A673 (cell line): ENCODE measurements around the gene CIAO3. TPM values are rescaled to one million over a fixed set of nuclear protein-coding genes. Genes with fewer than 3 reads are reported as not detected.
A peak's percentile ranks its signal among the peaks of the same experiment; 100 is the strongest.

Experiments used
- BruUV-seq: library from RNA; stranded (reverse); fragments of 400-500 nt; replicated peaks from 2 replicates; lab custom pipeline; 2021; lab: Mats Ljungman, UMichigan
- CTCF ChIA-PET: fragments of 300-600 bp; sonication (Branson Sonifier 250); formaldehyde crosslinking; loops from one replicate; lab custom pipeline; 2022; ENCODE audit warnings: antibody characterized with exemption; lab: Charles Lee
- POLR2A ChIA-PET: fragments of 300-600 bp; sonication (Branson Sonifier 250); formaldehyde crosslinking; loops from one replicate; lab custom pipeline; 2022; ENCODE audit warnings: antibody characterized with exemption; ENCODE audit not compliant: low non-redundant PET; lab: Charles Lee
- DNase-seq: peaks from one replicate; pipeline ENCODE4 v3.0.0-alpha.2; 2015; ENCODE audit warnings: low spot score
- H3K27ac ChIP-seq: fragments of 200-600 bp; sonication (generic); 2 replicates; pipeline ENCODE4 v1.5.1; 2016; ENCODE audit warnings: mixed run types, low read depth, mild to moderate bottlenecking, mixed read lengths, antibody characterized with exemption, low read length; ENCODE audit not compliant: poor library complexity, severe bottlenecking
- H3K27me3 ChIP-seq: fragments of 200-600 bp; sonication (generic); replicated peaks from 2 replicates; pipeline ENCODE4 v1.6.1; 2017; ENCODE audit warnings: mixed run types, low read depth, mild to moderate bottlenecking, mixed read lengths, antibody characterized with exemption, low read length; ENCODE audit not compliant: insufficient read depth, poor library complexity
- H3K36me3 ChIP-seq: fragments of 200-600 bp; sonication (generic); 2 replicates; pipeline ENCODE4 v1.6.1; 2016; ENCODE audit warnings: mixed run types, mild to moderate bottlenecking, mixed read lengths, antibody characterized with exemption, low read length; ENCODE audit not compliant: insufficient read depth, poor library complexity, severe bottlenecking
- H3K4me1 ChIP-seq: fragments of 200-600 bp; sonication (generic); 2 replicates; pipeline ENCODE4 v1.6.1; 2017; ENCODE audit warnings: mixed run types, mild to moderate bottlenecking, mixed read lengths, antibody characterized with exemption, low read length; ENCODE audit not compliant: insufficient read depth, poor library complexity, severe bottlenecking
- H3K4me3 ChIP-seq: fragments of 200-600 bp; sonication (generic); 2 replicates; pipeline ENCODE4 v1.5.1; 2016; ENCODE audit warnings: low read depth, mixed run types, mild to moderate bottlenecking, mixed read lengths, low read length; ENCODE audit not compliant: poor library complexity, severe bottlenecking
- H3K9me3 ChIP-seq: fragments of 200-600 bp; sonication (generic); 2 replicates; pipeline ENCODE4 v1.6.1; 2016; ENCODE audit warnings: mixed run types, low read depth, mild to moderate bottlenecking, mixed read lengths, antibody characterized with exemption, low read length; ENCODE audit not compliant: poor library complexity, severe bottlenecking
- CTCF ChIP-seq: fragments of 300-800, 200-600 bp; sonication (generic); conservative IDR thresholded peaks from 2 replicates; pipeline ENCODE4 v1.5.1; 2017; ENCODE audit warnings: low read depth, mild to moderate bottlenecking, antibody characterized with exemption, low read length, moderate library complexity, mixed read lengths
- EZH2 ChIP-seq: fragments of 200-600 bp; sonication (generic); IDR thresholded peaks from 2 replicates; pipeline ENCODE4 v1.6.1; 2017; ENCODE audit warnings: borderline replicate concordance, low read depth, mild to moderate bottlenecking, mixed read lengths, antibody characterized with exemption, low read length; ENCODE audit not compliant: poor library complexity, severe bottlenecking
- intact Hi-C: fragments of 100-400 bp; cut with micrococcal nuclease; formaldehyde crosslinking; loops from one replicate; pipeline ENCODE4 v1.10.0; 2022; ENCODE audit not compliant: unreplicated experiment
- total RNA-seq: library from RNA; stranded (reverse); gene quantifications from 2 replicates; pipeline ENCODE4 v1.2.3, GENCODE V29; 2021

The CIAO3 gene
- total RNA-seq, 1 experiment from 2014 or later = 48.4 TPM

- POLR2A ChIA-PET = no interaction called here
- intact Hi-C loops = no loop called here
- no peak for DNase-seq
- BruUV-seq = no TSS peak
- Histone ChIP-seq H3K4me1 (no peaks in the 10 kb centered on the region), H3K36me3 (no peaks in the 10 kb centered on the region), H3K27me3 (peaks cover 73% of the 10 kb centered on the region), H3K4me3 (peak overlapping the region; percentile 36), H3K27ac (no peak overlapping the region), H3K9me3 (no peaks in the 10 kb centered on the region)
- peak; percentile 33 for TF ChIP-seq EZH2
- no peak for TF ChIP-seq CTCF
- CTCF ChIA-PET = no interaction called here
These were observed 36.0 kb downstream of the CIAO3 start for GRCh38 chr16:704552-705380.

- CTCF ChIA-PET = no interaction called here
- TF ChIP-seq EZH2 (no peak), CTCF (no peak)
- H3K36me3 ChIP-seq = no peaks in the 10 kb centered on the region
- intact Hi-C loops = no loop called here
- H3K27me3 ChIP-seq = peaks cover 77% of the 10 kb centered on the region
- H3K27ac ChIP-seq = no peak overlapping the region
- H3K4me3 ChIP-seq = no peak overlapping the region
- no peaks in the 10 kb centered on the region for H3K4me1 ChIP-seq
- no TSS peak for BruUV-seq
- H3K9me3 ChIP-seq = no peaks in the 10 kb centered on the region
- DNase-seq = no peak
- POLR2A ChIA-PET = no interaction called here
These were observed 36.8 kb downstream of the CIAO3 start for GRCh38 chr16:704047-704446.

GRCh38 chr16:703406-703805 is 37.4 kb downstream of the CIAO3 start:
- Histone ChIP-seq H3K9me3 (no peaks in the 10 kb centered on the region), H3K4me3 (no peak overlapping the region), H3K27ac (no peak overlapping the region), H3K36me3 (no peaks in the 10 kb centered on the region), H3K4me1 (no peaks in the 10 kb centered on the region), H3K27me3 (peaks cover 82% of the 10 kb centered on the region)
- POLR2A ChIA-PET = no interaction called here
- intact Hi-C loops = no loop called here
- BruUV-seq = no TSS peak
- TF ChIP-seq CTCF (no peak), EZH2 (no peak)
- CTCF ChIA-PET = no interaction called here
- DNase-seq = no peak
